Activated T-helper 17 cell treated with anti-CD3 and anti-CD28 coated beads, Interleukin-2, amount 50 U/mL, for 72 hours (primary cell): ENCODE data around the gene CREB3L1. TPM values are rescaled to one million over a fixed set of nuclear protein-coding genes. Genes with fewer than 3 reads are reported as not detected.
A peak's percentile ranks its signal among the peaks of the same experiment; 100 is the strongest.
"Not testable (repeated sequence)": the region's sequence is repeated elsewhere in the genome, so short reads cannot be mapped to it uniquely, and the experiment has no call there.

Source experiments
- ATAC-seq: fragments of 150-1000 bp; cut with Tn5 transposase; replicated peaks from 2 replicates; pipeline ENCODE4 v1.10.0; 2021; ENCODE audit warnings: mild to moderate bottlenecking, moderate library complexity
- H3K27ac Mint-ChIP-seq: one replicate; pipeline ENCODE4 v1.8.0; 2022; ENCODE audit warnings: mixed read lengths
- H3K27me3 Mint-ChIP-seq: one replicate; pipeline ENCODE4 v1.8.0; 2022; ENCODE audit warnings: mixed read lengths
- H3K36me3 Mint-ChIP-seq: one replicate; pipeline ENCODE4 v1.8.0; 2022; ENCODE audit warnings: low read depth, mild to moderate bottlenecking, mixed read lengths
- H3K4me1 Mint-ChIP-seq: one replicate; pipeline ENCODE4 v1.8.0; 2022; ENCODE audit warnings: mixed read lengths
- H3K4me3 Mint-ChIP-seq: one replicate; pipeline ENCODE4 v1.8.0; 2022; ENCODE audit warnings: mild to moderate bottlenecking, mixed read lengths
- H3K9me3 Mint-ChIP-seq: one replicate; pipeline ENCODE4 v1.8.0; 2022; ENCODE audit warnings: mixed read lengths
- total RNA-seq, 2 donors: library from RNA; stranded (reverse); gene quantifications; one replicate each; pipeline ENCODE4 v1.2.3, GENCODE V29; 2022

The CREB3L1 gene
- total RNA-seq, 2 donors from 2014 or later = not detected

GRCh38 chr11:46291441-46292150 is 14.1 kb downstream of the CREB3L1 start:
- Mint-ChIP-seq H3K27ac (no peak overlapping the region), H3K36me3 (no peaks in the 10 kb centered on the region), H3K27me3 (peaks cover 5% of the 10 kb centered on the region), H3K4me3 (no peak overlapping the region), H3K4me1 (no peaks in the 10 kb centered on the region), H3K9me3 (no peaks in the 10 kb centered on the region)
- ATAC-seq = no peak

- Mint-ChIP-seq H3K36me3 (no peaks in the 10 kb centered on the region), H3K9me3 (no peaks in the 10 kb centered on the region), H3K27me3 (peaks cover 5% of the 10 kb centered on the region), H3K4me3 (no peak overlapping the region), H3K4me1 (no peaks in the 10 kb centered on the region), H3K27ac (no peak overlapping the region)
- ATAC-seq = no peak
These were observed 15.6 kb downstream of the CREB3L1 start for GRCh38 chr11:46293066-46293465.

GRCh38 chr11:46293641-46294103 is 16.2 kb downstream of the CREB3L1 start:
- Mint-ChIP-seq H3K9me3 (no peaks in the 10 kb centered on the region), H3K36me3 (no peaks in the 10 kb centered on the region), H3K4me3 (no peak overlapping the region), H3K27ac (no peak overlapping the region), H3K27me3 (peaks cover 5% of the 10 kb centered on the region), H3K4me1 (no peaks in the 10 kb centered on the region)
- peak; percentile 8 for ATAC-seq

GRCh38 chr11:46294365-46295309 is 17.2 kb downstream of the CREB3L1 start:
- ATAC-seq = no peak
- peaks cover 4% of the 10 kb centered on the region for H3K4me1 Mint-ChIP-seq

GRCh38 chr11:46295312-46296058 is 18.0 kb downstream of the CREB3L1 start:
- no peaks in the 10 kb centered on the region for H3K36me3 Mint-ChIP-seq
- H3K4me3 Mint-ChIP-seq = peak overlapping the region; percentile 78
- H3K27me3 Mint-ChIP-seq = peaks cover 5% of the 10 kb centered on the region
- H3K27ac Mint-ChIP-seq = no peak overlapping the region
- peaks cover 6% of the 10 kb centered on the region for H3K4me1 Mint-ChIP-seq
- peak; percentile 83 for ATAC-seq
- H3K9me3 Mint-ChIP-seq = no peaks in the 10 kb centered on the region

More at GRCh38 chr11:46294365-46295309, 17.2 kb downstream of the CREB3L1 start:
- H3K27me3 Mint-ChIP-seq = peaks cover 3% of the 10 kb centered on the region
- no peaks in the 10 kb centered on the region for H3K36me3 Mint-ChIP-seq
- H3K4me3 Mint-ChIP-seq = peak overlapping the region; percentile 78
- H3K9me3 Mint-ChIP-seq = no peaks in the 10 kb centered on the region
- H3K27ac Mint-ChIP-seq = no peak overlapping the region

- Mint-ChIP-seq H3K4me3 (peak overlapping the region; percentile 78), H3K27ac (no peak overlapping the region), H3K36me3 (no peaks in the 10 kb centered on the region), H3K27me3 (peaks cover 5% of the 10 kb centered on the region), H3K4me1 (peaks cover 6% of the 10 kb centered on the region), H3K9me3 (no peaks in the 10 kb centered on the region)
- ATAC-seq = no peak
These were observed 18.6 kb downstream of the CREB3L1 start for GRCh38 chr11:46296059-46296527.

- H3K27ac Mint-ChIP-seq = no peak overlapping the region
- H3K4me3 Mint-ChIP-seq = peak overlapping the region; percentile 78
- peaks cover 5% of the 10 kb centered on the region for H3K27me3 Mint-ChIP-seq
- H3K36me3 Mint-ChIP-seq = no peaks in the 10 kb centered on the region
- no peak for ATAC-seq
- peaks cover 6% of the 10 kb centered on the region for H3K4me1 Mint-ChIP-seq
- H3K9me3 Mint-ChIP-seq = no peaks in the 10 kb centered on the region
These were observed 19.3 kb downstream of the CREB3L1 start for GRCh38 chr11:46296528-46297448.

- peak; percentile 46 for ATAC-seq
- H3K4me3 Mint-ChIP-seq = no peak overlapping the region
- H3K9me3 Mint-ChIP-seq = no peaks in the 10 kb centered on the region
- H3K27me3 Mint-ChIP-seq = peaks cover 5% of the 10 kb centered on the region
- peaks cover 6% of the 10 kb centered on the region for H3K4me1 Mint-ChIP-seq
- no peaks in the 10 kb centered on the region for H3K36me3 Mint-ChIP-seq
- H3K27ac Mint-ChIP-seq = no peak overlapping the region
These were observed 21.4 kb downstream of the CREB3L1 start for GRCh38 chr11:46298699-46299433.

GRCh38 chr11:46299451-46299961 is 22.0 kb downstream of the CREB3L1 start:
- H3K4me1 Mint-ChIP-seq = peaks cover 6% of the 10 kb centered on the region
- peaks cover 5% of the 10 kb centered on the region for H3K27me3 Mint-ChIP-seq
- peak overlapping the region; percentile 1 for H3K4me3 Mint-ChIP-seq
- H3K36me3 Mint-ChIP-seq = no peaks in the 10 kb centered on the region
- H3K27ac Mint-ChIP-seq = no peak overlapping the region
- no peaks in the 10 kb centered on the region for H3K9me3 Mint-ChIP-seq
- no peak for ATAC-seq

GRCh38 chr11:46300270-46300669 is 22.8 kb downstream of the CREB3L1 start:
- peak; percentile 81 for ATAC-seq
- Mint-ChIP-seq H3K27ac (no peak overlapping the region), H3K36me3 (no peaks in the 10 kb centered on the region), H3K4me3 (no peak overlapping the region), H3K9me3 (no peaks in the 10 kb centered on the region), H3K27me3 (peaks cover 5% of the 10 kb centered on the region), H3K4me1 (peaks cover 8% of the 10 kb centered on the region)

GRCh38 chr11:46302866-46303265 is 25.4 kb downstream of the CREB3L1 start:
- ATAC-seq = no peak
- no peaks in the 10 kb centered on the region for H3K36me3 Mint-ChIP-seq
- no peak overlapping the region for H3K27ac Mint-ChIP-seq
- no peak overlapping the region for H3K4me3 Mint-ChIP-seq
- peaks cover 10% of the 10 kb centered on the region for H3K4me1 Mint-ChIP-seq
- H3K27me3 Mint-ChIP-seq = peaks cover 5% of the 10 kb centered on the region
- H3K9me3 Mint-ChIP-seq = no peaks in the 10 kb centered on the region

GRCh38 chr11:46304036-46304435 is 26.6 kb downstream of the CREB3L1 start:
- peaks cover 10% of the 10 kb centered on the region for H3K4me1 Mint-ChIP-seq
- not testable (repeated sequence) for H3K9me3 Mint-ChIP-seq

More at GRCh38 chr11:46304036-46304435, 26.6 kb downstream of the CREB3L1 start:
- not testable (repeated sequence) for H3K27ac Mint-ChIP-seq, ATAC-seq, H3K4me3 Mint-ChIP-seq, H3K36me3 Mint-ChIP-seq, H3K27me3 Mint-ChIP-seq
